ENCODE results near the gene OR6C6. TPM values are rescaled to one million over a fixed set of nuclear protein-coding genes. Genes with fewer than 3 reads are reported as not detected.
"Not testable (repeated sequence)": the region's sequence is repeated elsewhere in the genome, so short reads cannot be mapped to it uniquely, and the experiment has no call there.

OR6C6 gene
- total RNA-seq (2014; rRNA removed; shearing (Covaris generic)), result not detected in 2 replicates

GRCh38 chr12:55296469-55296868 lies at the start of gene OR6C6:
OR6C6 (minus strand) TSS chr12:55296569; CDS start chr12:55295232, 1,337 bp downstream.
- in situ Hi-C loops (cut with HindIII; ENCODE audit: low sequenced_read_pairs), result no loop called here
- no peak for DNase-seq (ENCODE audit: low spot score)

DNA sequence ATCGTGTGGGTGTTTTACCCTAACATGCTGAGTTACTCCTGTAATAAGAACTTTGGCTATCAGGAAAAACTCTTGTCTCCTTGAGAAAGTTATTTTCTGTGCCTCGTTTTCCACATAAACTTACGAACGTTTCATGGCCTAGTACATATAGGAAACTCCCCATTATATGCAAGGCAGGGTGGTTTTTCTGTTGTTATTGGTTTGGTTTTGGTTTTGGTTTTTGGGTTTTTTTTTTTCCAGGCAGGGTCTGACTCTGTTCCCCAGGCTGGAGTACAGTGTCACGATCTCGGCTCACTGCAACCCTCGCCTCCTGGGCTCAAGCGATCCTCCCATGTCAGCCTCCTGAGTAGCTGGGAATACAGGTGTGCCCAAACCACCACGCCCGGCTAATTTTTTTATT lies 39.6 kb upstream of the OR6C6 start:
- in situ Hi-C loops (cut with HindIII; ENCODE audit: low sequenced_read_pairs), result no loop called here
- no peak for DNase-seq (ENCODE audit: low spot score)

GRCh38 chr12:55330446-55330845 lies 34.1 kb upstream of the OR6C6 start, which contains the start of gene OR6C3:
OR6C3 (plus strand) TSS chr12:55330746; CDS start chr12:55331701, 955 bp downstream.
- no peak for DNase-seq (ENCODE audit: low spot score)
- in situ Hi-C loops (cut with HindIII; ENCODE audit: low sequenced_read_pairs), result no loop called here

GRCh38 chr12:55325801-55326200 lies 29.4 kb upstream of the OR6C6 start:
- DNase-seq (ENCODE audit: low spot score); in situ Hi-C loops (cut with HindIII; ENCODE audit: low sequenced_read_pairs): not testable (repeated sequence)

DNA sequence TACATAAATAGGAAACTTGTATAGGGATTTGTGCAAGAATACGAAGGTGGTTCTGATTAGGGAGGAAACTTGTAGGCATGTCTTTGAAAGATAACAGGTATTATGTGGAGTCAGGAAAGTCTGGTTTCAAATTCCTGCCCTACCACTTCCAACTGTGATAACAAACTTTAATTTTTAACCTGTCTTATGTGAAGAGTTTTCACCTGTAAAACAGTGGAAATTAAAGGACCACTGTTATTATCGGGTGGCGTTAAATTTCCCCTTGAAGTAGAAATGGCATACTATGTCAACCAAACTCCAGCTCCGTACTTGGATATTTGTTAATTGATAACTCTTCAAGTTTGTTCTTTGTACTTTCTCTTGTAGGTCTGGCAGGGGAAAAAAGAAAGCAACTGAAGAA lies 23.8 kb upstream of the OR6C6 start:
- DNase-seq (ENCODE audit: low spot score), result no peak
- in situ Hi-C loops (cut with HindIII; ENCODE audit: low sequenced_read_pairs), result loop anchor here (5.0 kb wide), 1 partner anchor 33 kb away; no protein-coding TSS in a partner anchor

GRCh38 chr12:55314043-55314442 lies 17.7 kb upstream of the OR6C6 start, which contains the start of gene OR6C1:
OR6C1 (plus strand) TSS chr12:55314343; CDS start chr12:55320600, 6,257 bp downstream.
- DNase-seq (ENCODE audit: low spot score), result no peak
- in situ Hi-C loops (cut with HindIII; ENCODE audit: low sequenced_read_pairs), result no loop called here

DNA sequence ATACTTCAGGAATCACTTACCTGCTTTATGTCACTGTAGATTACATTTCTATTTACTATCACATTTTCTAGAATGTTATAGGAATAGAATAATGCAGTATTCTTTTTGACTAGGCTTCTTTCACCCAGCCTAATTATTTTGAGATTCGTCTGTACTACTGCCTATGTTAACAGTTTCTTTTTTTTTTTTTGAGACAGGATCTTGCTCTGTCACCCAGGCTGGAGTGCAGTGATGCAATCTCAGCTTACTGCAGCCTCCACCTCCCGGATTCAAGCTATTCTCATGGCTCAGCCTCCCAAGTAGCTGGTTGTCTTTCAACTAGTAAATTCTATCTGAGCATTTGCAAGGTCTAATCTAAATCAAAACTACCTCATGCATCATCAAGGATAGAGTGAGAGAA lies 6.4 kb downstream of the OR6C6 start:
- in situ Hi-C loops (cut with HindIII; ENCODE audit: low sequenced_read_pairs), result loop anchor here (5.0 kb wide), 1 partner anchor 32 kb away; no protein-coding TSS in a partner anchor
- no peak for DNase-seq (ENCODE audit: low spot score)

DNA sequence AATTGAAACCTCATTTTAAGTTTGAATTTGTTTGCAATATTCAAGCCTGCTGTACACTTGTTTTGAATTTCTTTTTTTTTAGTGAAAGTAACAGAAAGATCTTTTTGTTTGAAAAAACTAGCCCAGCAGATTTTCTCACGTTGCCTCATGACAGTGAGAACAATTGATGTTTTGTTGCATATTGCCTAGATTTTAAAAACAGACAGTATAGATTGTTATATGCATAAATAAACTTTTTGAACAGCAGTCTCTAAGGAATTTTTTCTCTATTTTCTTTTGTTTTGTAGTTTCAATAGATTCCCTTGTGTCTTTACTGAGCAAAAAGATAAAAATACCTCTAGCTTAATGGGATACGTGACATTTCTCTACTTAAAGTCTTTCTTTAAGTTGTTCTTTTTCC lies 15.4 kb downstream of the OR6C6 start:
- DNase-seq (ENCODE audit: low spot score), result no peak
- in situ Hi-C loops (cut with HindIII; ENCODE audit: low sequenced_read_pairs), result no loop called here

DNA sequence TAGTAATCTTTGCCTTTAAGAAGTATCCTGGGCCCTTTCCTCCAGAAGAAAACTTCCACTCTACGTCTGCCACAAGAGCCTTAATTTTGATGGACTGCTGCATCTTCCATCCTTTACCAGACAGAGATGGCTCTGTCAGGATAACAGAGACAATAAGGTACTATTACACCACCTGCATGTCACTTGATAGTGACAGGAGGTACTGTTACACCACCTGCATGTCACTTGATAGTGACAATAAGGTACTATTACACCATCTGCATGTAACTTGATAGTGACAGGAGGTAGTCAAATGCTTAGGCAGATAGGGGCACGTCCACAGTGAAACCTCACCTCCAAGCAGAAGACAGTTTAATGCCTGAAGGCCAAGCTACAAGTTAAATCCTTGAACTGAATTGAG lies 38.1 kb downstream of the OR6C6 start:
- in situ Hi-C loops (cut with HindIII; ENCODE audit: low sequenced_read_pairs), result no loop called here
- no peak for DNase-seq (ENCODE audit: low spot score)

- in situ Hi-C loops (cut with HindIII; ENCODE audit: low sequenced_read_pairs), result no loop called here
- no peak for DNase-seq (ENCODE audit: low spot score)
Observed at GRCh38 chr12:55256831-55257230, 39.5 kb downstream of the OR6C6 start.

GRCh38 chr12:55253281-55253680 lies 43.1 kb downstream of the OR6C6 start:
- in situ Hi-C loops (cut with HindIII; ENCODE audit: low sequenced_read_pairs), result no loop called here
- DNase-seq (ENCODE audit: low spot score), result no peak

GRCh38 chr12:55250944-55251343 lies 45.4 kb downstream of the OR6C6 start:
- in situ Hi-C loops (cut with HindIII; ENCODE audit: low sequenced_read_pairs), result no loop called here
- DNase-seq (ENCODE audit: low spot score), result no peak

- in situ Hi-C loops (cut with HindIII; ENCODE audit: low sequenced_read_pairs), result no loop called here
- no peak for DNase-seq (ENCODE audit: low spot score)
Observed at GRCh38 chr12:55246159-55246558, 50.2 kb downstream of the OR6C6 start.

DNA sequence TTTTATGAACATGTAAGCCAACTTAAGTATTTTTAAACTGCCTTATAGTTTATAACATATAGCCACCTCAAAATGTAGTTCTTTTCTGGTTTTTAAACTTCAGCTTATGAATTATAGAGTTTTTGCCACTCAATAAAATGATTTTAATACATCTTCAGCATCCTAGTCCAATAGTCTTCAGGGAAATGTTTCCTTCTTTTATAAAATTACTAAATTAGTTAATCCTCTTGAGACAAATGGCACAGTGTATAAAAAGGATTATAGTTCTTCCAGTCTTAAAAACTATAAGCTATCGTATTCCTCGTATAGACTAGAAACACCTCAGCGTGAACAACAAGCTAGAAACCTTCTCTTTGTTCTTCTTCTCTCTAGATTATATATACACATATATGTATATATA lies 52.1 kb downstream of the OR6C6 start, which contains the start of gene OR6C74:
TSS of gene OR6C74 (plus strand) at position 301 of the 400 bp plus-strand sequence. CDS start 2,679 bp downstream, outside the sequence.
- no peak for DNase-seq (ENCODE audit: low spot score)
- in situ Hi-C loops (cut with HindIII; ENCODE audit: low sequenced_read_pairs), result no loop called here

Other genes starting within 250 kb of the OR6C6 start
- gene OR9K2, start 170.2 kb downstream of the OR6C6 start, total RNA-seq (2014; rRNA removed; shearing (Covaris generic)), result not detected in 2 replicates
- gene OR10A7, start 75.5 kb downstream of the OR6C6 start, total RNA-seq (2014; rRNA removed; shearing (Covaris generic)), result not detected in 2 replicates
- gene OR6C74, start 52.0 kb downstream of the OR6C6 start, total RNA-seq (2014; rRNA removed; shearing (Covaris generic)), result not detected in 2 replicates
- not detected in 2 replicates for gene OR6C1, start 17.8 kb upstream of the OR6C6 start, total RNA-seq (2014; rRNA removed; shearing (Covaris generic))
- not detected in 2 replicates for gene OR6C3, start 34.2 kb upstream of the OR6C6 start, total RNA-seq (2014; rRNA removed; shearing (Covaris generic))
- gene OR6C75, start 66.4 kb upstream of the OR6C6 start, total RNA-seq (2014; rRNA removed; shearing (Covaris generic)), result not detected in 2 replicates
- not detected in 2 replicates for gene OR6C65, start 104.0 kb upstream of the OR6C6 start, total RNA-seq (2014; rRNA removed; shearing (Covaris generic))
- gene OR6C76, start 129.7 kb upstream of the OR6C6 start, total RNA-seq (2014; rRNA removed; shearing (Covaris generic)), result not detected in 2 replicates
- not detected in 2 replicates for gene OR6C2, start 147.5 kb upstream of the OR6C6 start, total RNA-seq (2014; rRNA removed; shearing (Covaris generic))
- not detected in 2 replicates for gene OR6C70, start 173.6 kb upstream of the OR6C6 start, total RNA-seq (2014; rRNA removed; shearing (Covaris generic))
- not detected in 2 replicates for gene OR6C68, start 195.8 kb upstream of the OR6C6 start, total RNA-seq (2014; rRNA removed; shearing (Covaris generic))